Liver (tissue), 3 donors: Measurements from ENCODE around the gene ILKAP.

Source experiments
- ATF3 ChIP-seq: IDR thresholded peaks from 2 replicates; pipeline ENCODE4 v1.6.1; 2016; ENCODE audit warnings: antibody characterized with exemption
- CTCF ChIP-seq: fragments of 150-350 bp; IDR thresholded peaks from 2 replicates; pipeline ENCODE4 v1.5.1; 2017; ENCODE audit warnings: improper control_type of control experiment, low read depth, low read length; ENCODE audit not compliant: missing input control
- EGR1 ChIP-seq, 2 donors: IDR thresholded peaks; 2 replicates each; pipeline ENCODE4 v1.6.1; 2016 to 2018; ENCODE audit warnings: antibody characterized with exemption in 2 of 2, low read depth in 2 of 2
- GABPA ChIP-seq, 2 donors: IDR thresholded peaks in 1 of 2; conservative IDR thresholded peaks in 1 of 2; 2 replicates each; pipeline ENCODE4 v1.6.1; 2016; ENCODE audit warnings: antibody characterized with exemption in 2 of 2, mild to moderate bottlenecking in 1 of 2, moderate library complexity in 1 of 2
- MAX ChIP-seq: IDR thresholded peaks from 2 replicates; pipeline ENCODE4 v1.6.1; 2016; ENCODE audit warnings: antibody characterized with exemption
- NR2F2 ChIP-seq: IDR thresholded peaks from 2 replicates; pipeline ENCODE4 v1.6.1; 2016; ENCODE audit warnings: antibody characterized with exemption
- RAD21 ChIP-seq, 2 donors: IDR thresholded peaks; 2 replicates each; pipeline ENCODE4 v1.6.1; 2016; ENCODE audit warnings: antibody characterized with exemption in 2 of 2, mild to moderate bottlenecking in 2 of 2
- REST ChIP-seq: IDR thresholded peaks from 2 replicates; pipeline ENCODE4 v1.6.1; 2016; ENCODE audit warnings: antibody characterized with exemption, mild to moderate bottlenecking
- RXRA ChIP-seq, 2 donors: IDR thresholded peaks; 2 replicates each; pipeline ENCODE4 v1.6.1; 2017 to 2018; ENCODE audit warnings: antibody characterized with exemption in 2 of 2, mild to moderate bottlenecking in 1 of 2
- SP1 ChIP-seq: IDR thresholded peaks from 2 replicates; pipeline ENCODE4 v1.6.1; 2018; ENCODE audit warnings: antibody characterized with exemption, mild to moderate bottlenecking
- ZBTB33 ChIP-seq: IDR thresholded peaks from 2 replicates; pipeline ENCODE4 v1.6.1; 2016; ENCODE audit warnings: antibody characterized with exemption
- donor health status: healthy.
- donor health status: healthy.

GRCh38 chr2:238136820-238137537 is 66.5 kb downstream of the ILKAP start:
- TF ChIP-seq CTCF (no peak), EGR1 (IDR thresholded peaks at IDR 0.05; ENCODE audit: low read depth in 2 of 2) (no peak), RAD21 (IDR thresholded peaks at IDR 0.05) (peak in 1 of 2 donors; percentile 64), SP1 (peak; percentile 73), GABPA (IDR thresholded peaks at IDR 0.05 in 1 of 2, conservative IDR thresholded peaks at IDR 0.05 in 1 of 2) (no peak), NR2F2 (no peak), MAX (no peak), REST (peak; percentile 84), RXRA (IDR thresholded peaks at IDR 0.05) (peak; percentile 22 to 78), ATF3 (no peak), ZBTB33 (no peak)
